ENCODE data around the gene CALML4. TPM values are rescaled to one million over a fixed set of nuclear protein-coding genes. Genes with fewer than 3 reads are reported as not detected.

CALML4 gene
- total and polyA plus RNA-seq, 2 donors (not counting 3 experiments of a cell fraction or from before 2014, with no cell fraction given), result 2.6 to 10.1 TPM

DNA sequence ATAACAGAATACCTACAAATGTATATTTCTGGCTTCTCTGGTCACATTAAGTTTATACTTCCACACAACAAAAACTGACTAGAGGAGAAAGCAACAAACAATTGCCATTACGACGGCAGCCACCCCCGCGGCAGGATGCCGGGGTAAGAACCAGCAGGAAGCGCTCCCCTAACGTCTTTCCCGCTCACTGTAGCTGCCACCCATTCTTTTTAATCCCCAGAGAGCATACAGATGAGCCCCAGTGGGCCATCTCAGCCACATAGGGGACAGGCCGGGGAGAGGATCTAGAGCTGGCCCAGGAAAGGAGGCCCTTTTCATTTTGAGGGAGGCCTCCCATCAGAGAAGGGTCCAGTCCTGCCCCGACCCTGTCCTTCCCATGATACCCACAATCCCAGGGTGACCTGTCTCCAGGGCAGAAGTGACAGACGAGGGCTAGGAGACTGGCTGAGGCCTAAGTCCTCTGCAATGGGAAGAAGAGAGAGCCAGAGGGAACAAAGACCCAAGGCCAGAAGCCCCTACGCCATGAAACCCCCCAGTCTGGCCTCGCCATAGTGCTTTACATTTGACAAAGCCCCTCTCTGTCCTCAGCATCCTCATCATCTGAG lies 3.6 kb upstream of the CALML4 start:
- Histone ChIP-seq H3K9me1 (replicated peaks; ENCODE audit: control insufficient read depth, extremely low read depth, insufficient read depth, low read length) (no peaks in the 10 kb centered on the region), H3K27ac (ENCODE audit: insufficient read depth, low read depth, low read length) (no peak overlapping the region), H4K20me1 (replicated peaks; ENCODE audit: control insufficient read depth, extremely low read depth, insufficient read depth, low read length) (no peaks in the 10 kb centered on the region), H3K4me2 (ENCODE audit: insufficient read depth, low read length) (no peak overlapping the region), H3K9ac (replicated peaks; ENCODE audit: extremely low read depth, insufficient read depth, low read length) (no peak overlapping the region), H3K36me3 (ENCODE audit: control insufficient read depth in 2 of 2, extremely low read depth in 1 of 2, insufficient read depth in 2 of 2, low read length in 2 of 2) (no peaks in the 10 kb centered on the region), H3K79me2 (ENCODE audit: control insufficient read depth, insufficient read depth, low read length) (peaks cover 6% of the 10 kb centered on the region), H3K4me1 (ENCODE audit: control insufficient read depth, extremely low read depth, insufficient read depth, low read length) (peaks cover 15% of the 10 kb centered on the region), H3K4me3 (replicated peaks in 1 of 3; ENCODE audit: insufficient read depth in 1 of 3, low read depth in 1 of 3, low read length in 3 of 3) (no peak overlapping the region), H2AFZ (ENCODE audit: low read depth, low read length) (no peak overlapping the region), H3K9me3 (replicated peaks; ENCODE audit: control insufficient read depth, insufficient read depth, low read length) (no peaks in the 10 kb centered on the region), H3K27me3 (ENCODE audit: control insufficient read depth in 2 of 2, insufficient read depth in 2 of 2, low read length in 2 of 2) (no peaks in the 10 kb centered on the region)
- TF ChIP-seq, protein P1, sequence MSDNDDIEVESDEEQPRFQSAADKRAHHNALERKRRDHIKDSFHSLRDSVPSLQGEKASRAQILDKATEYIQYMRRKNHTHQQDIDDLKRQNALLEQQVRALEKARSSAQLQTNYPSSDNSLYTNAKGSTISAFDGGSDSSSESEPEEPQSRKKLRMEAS (IDR thresholded peaks at IDR 0.05; ENCODE audit: insufficient read depth, insufficient read length), result no peak
- TF ChIP-seq FOS (IDR thresholded peaks at IDR 0.05; ENCODE audit: borderline replicate concordance, insufficient read depth, low read length), result no peak
- TF ChIP-seq CTCF (IDR thresholded peaks at IDR 0.05; ENCODE audit: extremely low read depth in 1 of 2, insufficient read depth in 1 of 2, low read depth in 1 of 2, low read length in 2 of 2), result no peak
- TF ChIP-seq POLR2A (IDR thresholded peaks at IDR 0.05; ENCODE audit: low read depth, low read length), result no peak
- no peak for TF ChIP-seq MYC (IDR thresholded peaks at IDR 0.05; ENCODE audit: low read depth, low read length)
- TF ChIP-seq GATA2 (IDR thresholded peaks at IDR 0.05; ENCODE audit: insufficient read depth, insufficient read length, low read depth, low read length), result no peak
- TF ChIP-seq JUN (IDR thresholded peaks at IDR 0.05; ENCODE audit: borderline replicate concordance, insufficient read depth, insufficient read length, low read depth), result no peak
- intact Hi-C loops (cut with micrococcal nuclease), result no loop called here
- no TSS peak for BruUV-seq (replicated peaks)
- dilution Hi-C loops (cut with MboI; ENCODE audit: extremely low pct_ligation_motif_present, low sequenced_read_pairs), result no loop called here
- DNase-seq (ENCODE audit: low read depth, low spot score) (no peak), FAIRE-seq (no peak)
- ChIA-PET CTCF (no interaction called here), POLR2A (no interaction called here)

Data from endothelial cell of umbilical vein (primary cell).